Measurements from ENCODE around the gene AP2A1.

AP2A1 gene

GRCh38 chr19:49840736-49841249, 74.0 kb downstream of the AP2A1 start:
- ATAC-seq = no peak
- TF ChIP-seq PPARA (CRISPR knock-in tag; IDR thresholded peaks at IDR 0.05; ENCODE audit: borderline replicate concordance) (no peak), TCF4 (CRISPR knock-in tag; IDR thresholded peaks at IDR 0.05; ENCODE audit: borderline replicate concordance) (no peak), TSHZ2 (CRISPR knock-in tag; IDR thresholded peaks at IDR 0.05) (no peak), GLIS3 (CRISPR knock-in tag; IDR thresholded peaks at IDR 0.05) (no peak), ZNF70 (CRISPR knock-in tag; IDR thresholded peaks at IDR 0.05) (no peak), BACH2 (CRISPR knock-in tag; IDR thresholded peaks at IDR 0.05; ENCODE audit: borderline replicate concordance) (no peak), ZNF8 (CRISPR knock-in tag; IDR thresholded peaks at IDR 0.05) (no peak)

- ATAC-seq = no peak
- TF ChIP-seq ZNF565 (CRISPR knock-in tag; conservative IDR thresholded peaks at IDR 0.05; ENCODE audit: low read depth) (no peak), ZNF70 (CRISPR knock-in tag; IDR thresholded peaks at IDR 0.05) (no peak)
Measured at GRCh38 chr19:49843265-49843664, 76.5 kb downstream of the AP2A1 start.

GRCh38 chr19:49844138-49845095, 77.6 kb downstream of the AP2A1 start:
- ATAC-seq = no peak
- TF ChIP-seq GLIS3 (CRISPR knock-in tag; IDR thresholded peaks at IDR 0.05) (no peak), POU6F1 (CRISPR knock-in tag; IDR thresholded peaks at IDR 0.05; ENCODE audit: borderline replicate concordance, low read depth) (no peak), CREB5 (CRISPR knock-in tag; IDR thresholded peaks at IDR 0.05; ENCODE audit: low read depth) (no peak), ZNF70 (CRISPR knock-in tag; IDR thresholded peaks at IDR 0.05) (no peak), RARB (CRISPR knock-in tag; IDR thresholded peaks at IDR 0.05) (no peak), ZNF8 (CRISPR knock-in tag; IDR thresholded peaks at IDR 0.05) (no peak), TOX (CRISPR knock-in tag; IDR thresholded peaks at IDR 0.05; ENCODE audit: borderline replicate concordance) (no peak), ZFP3 (CRISPR knock-in tag; IDR thresholded peaks at IDR 0.05) (no peak), ARNTL (CRISPR knock-in tag; IDR thresholded peaks at IDR 0.05; ENCODE audit: borderline replicate concordance, low read depth) (no peak)

GRCh38 chr19:49845414-49845813, 78.6 kb downstream of the AP2A1 start:
- ATAC-seq = no peak
- TF ChIP-seq PATZ1 (CRISPR knock-in tag; IDR thresholded peaks at IDR 0.05; ENCODE audit: borderline replicate concordance) (no peak), ESRRG (CRISPR knock-in tag; IDR thresholded peaks at IDR 0.05) (no peak), CSDC2 (CRISPR knock-in tag; IDR thresholded peaks at IDR 0.05) (no peak), ZNF8 (CRISPR knock-in tag; IDR thresholded peaks at IDR 0.05) (no peak), BACH2 (CRISPR knock-in tag; IDR thresholded peaks at IDR 0.05; ENCODE audit: borderline replicate concordance) (no peak), ZFP3 (CRISPR knock-in tag; IDR thresholded peaks at IDR 0.05) (no peak), PPARA (CRISPR knock-in tag; IDR thresholded peaks at IDR 0.05; ENCODE audit: borderline replicate concordance) (no peak), ZNF565 (CRISPR knock-in tag; conservative IDR thresholded peaks at IDR 0.05; ENCODE audit: low read depth) (no peak), ZFP30 (CRISPR knock-in tag; IDR thresholded peaks at IDR 0.05) (no peak), ISL1 (CRISPR knock-in tag; IDR thresholded peaks at IDR 0.05) (no peak), TSHZ2 (CRISPR knock-in tag; IDR thresholded peaks at IDR 0.05) (no peak), RARB (CRISPR knock-in tag; IDR thresholded peaks at IDR 0.05) (no peak), ZC3H10 (CRISPR knock-in tag; IDR thresholded peaks at IDR 0.05) (no peak), ZNF70 (CRISPR knock-in tag; IDR thresholded peaks at IDR 0.05) (no peak), POU6F1 (CRISPR knock-in tag; IDR thresholded peaks at IDR 0.05; ENCODE audit: borderline replicate concordance, low read depth) (no peak), TOX (CRISPR knock-in tag; IDR thresholded peaks at IDR 0.05; ENCODE audit: borderline replicate concordance) (no peak), GLIS3 (CRISPR knock-in tag; IDR thresholded peaks at IDR 0.05) (no peak), SNAI2 (CRISPR knock-in tag; IDR thresholded peaks at IDR 0.05) (no peak)

Measured in SK-N-SH treated with all-trans-retinoic acid at 6 μM for 48 hours (cell line).